K562 (cell line): Measurements from ENCODE around the gene VGLL2. TPM values are rescaled to one million over a fixed set of nuclear protein-coding genes. Genes with fewer than 3 reads are reported as not detected.

ENCODE experiments used
- ATAC-seq: fragments of 200-7000 bp; cut with Tn5 transposase; 3 replicates; pipeline ENCODE4 v1.9.1; 2020; ENCODE audit warnings: moderate library complexity
- BruUV-seq: library from RNA; stranded (reverse); fragments of 400-500 nt; replicated peaks from 2 replicates; lab custom pipeline; 2021; lab: Mats Ljungman, UMichigan
- CTCF ChIA-PET: fragments of 300-600 bp; formaldehyde crosslinking; extraction: SDS; loops from one replicate; lab custom pipeline; 2021; ENCODE audit warnings: low intra/inter-chr PET ratio; lab: Yijun Ruan, JAX
- POLR2A ChIA-PET: fragments of 300-600, 350-650 bp; sonication (Branson Sonifier 250); formaldehyde crosslinking; extraction: SDS; loops from one replicate; lab custom pipeline; 2021; ENCODE audit warnings: antibody characterized with exemption, inconsistent platforms; lab: Yijun Ruan, JAX
- DNase-seq, 4 experiments: peaks; one replicate each; pipeline versions ENCODE4 v3.0.0 to v3.0.0-alpha.2; 2011 to 2018; ENCODE audit warnings: low spot score in 3 of 4, mixed read lengths in 3 of 4; ENCODE audit errors: extremely low read depth in 1 of 4
- FAIRE-seq: peaks from 2 replicates; lab custom pipeline; 2011; peaks lifted over from hg19 to GRCh38; lab: Jason Lieb, UNC
- H2AFZ ChIP-seq: 2 replicates; pipeline ENCODE4 v1.6.0; 2011; ENCODE audit warnings: low read depth, low read length, control low read depth, inconsistent platforms
- H3K27ac ChIP-seq: fragments of 200-600 bp; 3 replicates; pipeline ENCODE4 v1.8.0; 2011; ENCODE audit warnings: low read depth, mild to moderate bottlenecking, control low read depth, inconsistent platforms, low read length, moderate library complexity, mixed read lengths; ENCODE audit errors: extremely low read depth
- H3K27me3 ChIP-seq, 2 experiments: fragments of 300-600 bp in 1 of 2; 2 replicates in 1 of 2; 3 replicates in 1 of 2; pipeline versions ENCODE4 v1.6.0 to v1.8.0; 2011; ENCODE audit warnings: inconsistent platforms in 2 of 2, low read length in 2 of 2, mild to moderate bottlenecking in 1 of 2, mixed read lengths in 1 of 2, moderate library complexity in 1 of 2; ENCODE audit not compliant: control insufficient read depth in 2 of 2, insufficient read depth in 2 of 2
- H3K36me3 ChIP-seq: fragments of 300-600 bp; 3 replicates; pipeline ENCODE4 v1.8.0; 2011; ENCODE audit warnings: mild to moderate bottlenecking, low read length, inconsistent platforms; ENCODE audit not compliant: control insufficient read depth, insufficient read depth
- H3K4me1 ChIP-seq, 2 experiments: fragments of 200-600 bp in 1 of 2; replicated peaks in 1 of 2; 2 replicates in 1 of 2; 3 replicates in 1 of 2; pipeline versions ENCODE4 v1.5.1 to v1.8.0; 2011; ENCODE audit warnings: inconsistent platforms in 2 of 2, low read length in 2 of 2, mild to moderate bottlenecking in 1 of 2, mixed read lengths in 1 of 2, moderate library complexity in 1 of 2; ENCODE audit not compliant: control insufficient read depth in 2 of 2, insufficient read depth in 2 of 2
- H3K4me2 ChIP-seq: 2 replicates; pipeline ENCODE4 v1.6.1; 2011; ENCODE audit warnings: low read length, control low read depth, inconsistent platforms, mixed read lengths; ENCODE audit not compliant: insufficient read depth
- H3K4me3 ChIP-seq: fragments of 200-600 bp; sonication (generic), shearing (Covaris generic); 2 replicates; pipeline ENCODE4 v1.5.1; 2016; ENCODE audit warnings: control low read depth, inconsistent platforms
- H3K79me2 ChIP-seq: fragments of 200-600 bp; 3 replicates; pipeline ENCODE4 v1.8.0; 2011; ENCODE audit warnings: low read length, inconsistent platforms; ENCODE audit not compliant: control insufficient read depth, insufficient read depth
- H3K9ac ChIP-seq, 2 experiments: 2 replicates each; pipeline versions ENCODE4 v1.6.0 to v1.6.1; 2011; ENCODE audit warnings: low read depth in 2 of 2, low read length in 2 of 2, control low read depth in 1 of 2, inconsistent platforms in 1 of 2, mild to moderate bottlenecking in 1 of 2, mixed read lengths in 1 of 2; ENCODE audit not compliant: insufficient read depth in 1 of 2
- H3K9me1 ChIP-seq: one replicate; pipeline ENCODE4 v1.6.0; 2011; ENCODE audit warnings: inconsistent platforms, mild to moderate bottlenecking, low read length, moderate library complexity; ENCODE audit not compliant: control insufficient read depth, insufficient read depth
- H3K9me3 ChIP-seq: replicated peaks from 2 replicates; pipeline ENCODE4 v1.5.1; 2011; ENCODE audit warnings: low read depth, low read length, inconsistent platforms; ENCODE audit not compliant: control insufficient read depth, insufficient read depth
- H4K20me1 ChIP-seq: replicated peaks from 2 replicates; pipeline ENCODE4 v1.6.1; 2011; ENCODE audit warnings: low read length, inconsistent platforms, mixed read lengths; ENCODE audit not compliant: control insufficient read depth, insufficient read depth
- CHD2 ChIP-seq: IDR thresholded peaks from 2 replicates; pipeline ENCODE4 v1.6.1; 2011; ENCODE audit warnings: low read depth, low read length
- ETS2 ChIP-seq: IDR thresholded peaks from 2 replicates; pipeline ENCODE4 v1.6.1; 2016; ENCODE audit warnings: borderline replicate concordance, missing genetic modification characterization, mild to moderate bottlenecking, moderate library complexity, missing compliant biosample characterization; ENCODE audit not compliant: poor library complexity, severe bottlenecking
- MTA1 ChIP-seq: fragments of 450-650 bp; IDR thresholded peaks from 2 replicates; pipeline ENCODE4 v1.6.1; 2017; ENCODE audit warnings: borderline replicate concordance
- THRAP3 ChIP-seq: fragments of 450-650 bp; IDR thresholded peaks from 2 replicates; pipeline ENCODE4 v1.6.1; 2016; ENCODE audit warnings: mild to moderate bottlenecking, inconsistent platforms, borderline replicate concordance
- ZBTB7A ChIP-seq: IDR thresholded peaks from 2 replicates; pipeline ENCODE4 v1.6.1; 2011; ENCODE audit warnings: low read depth, mild to moderate bottlenecking, low read length, moderate library complexity, borderline replicate concordance; ENCODE audit not compliant: control insufficient read depth
- ZNF668 ChIP-seq: fragments of 250-450 bp; sonication (Bioruptor Pico); IDR thresholded peaks from 2 replicates; pipeline ENCODE4 v1.8.0; 2022; ENCODE audit warnings: mild to moderate bottlenecking, inconsistent platforms
- WGBS: fragments of 100-300 bp; shearing (Covaris generic); methylation state at CpG from one replicate; pipeline ENCODE4 v1.1.6; 2016; ENCODE audit warnings: low coverage, mixed read lengths; ENCODE audit not compliant: insufficient coverage; ENCODE audit errors: missing lambda C conversion rate; 5-methylcytosine and 5-hydroxymethylcytosine counted together
- in situ Hi-C: fragments of 300-500 bp; cut with MboI; formaldehyde crosslinking; loops from 4 replicates; pipeline ENCODE4 v1.15.0; 2018; ENCODE audit warnings: inconsistent platforms, mixed read lengths
- intact Hi-C: fragments of 100-400 bp; cut with micrococcal nuclease; formaldehyde crosslinking; loops from 2 replicates; pipeline ENCODE4 v1.14.2; 2022
- polyA plus RNA-seq, 8 experiments: library from polyadenylated mRNA; depleted of rRNA in 4 of 8; stranded (reverse) in 5 of 8; unstranded in 3 of 8; fragments of >200 nt; fragmentation: Nextera tagmentation in 2 of 8; fragmentation: Illumina TruSeq in 1 of 8; extraction: Ambion mirVana in 2 of 8; extraction: Trizol in 1 of 8; gene quantifications; 2 replicates each; pipeline versions ENCODE4 v1.2.1 to v1.2.3, GENCODE V29; 2011 to 2014; ENCODE audit warnings: inconsistent platforms in 1 of 8, missing spikeins in 1 of 8
- total RNA-seq, 7 experiments: library from RNA; depleted of rRNA in 6 of 7; stranded (reverse); fragments of >200 nt in 6 of 7; fragmentation: Illumina TruSeq in 2 of 7; extraction: Trizol in 2 of 7; gene quantifications; 2 replicates each; pipeline versions ENCODE4 v1.2.1 to v1.2.3, GENCODE V29; 2011 to 2021; ENCODE audit warnings: low replicate concordance in 1 of 7
- TF ChIP-seq, protein P1 (sequence below): fragments of 250-450 bp; sonication (Bioruptor Pico); IDR thresholded peaks from 2 replicates; pipeline ENCODE4 v1.8.0; 2022; ENCODE audit warnings: moderate library complexity, mild to moderate bottlenecking, inconsistent platforms
- TF ChIP-seq, protein P2 (sequence below): sonication (generic); formaldehyde crosslinking; IDR thresholded peaks from 2 replicates; pipeline ENCODE4 v1.8.0; 2022; ENCODE audit warnings: missing genetic modification reagents, mild to moderate bottlenecking, moderate library complexity, borderline replicate concordance
- TF ChIP-seq, protein P3 (sequence below), 2 experiments: fragments of 450-650 bp; IDR thresholded peaks; 2 replicates each; pipeline ENCODE4 v1.6.1; 2016

Gene VGLL2
- total and polyA plus RNA-seq, 9 of the 15 experiments (the other 6 are each of a cell fraction or from before 2014, with no cell fraction given) = not detected

- TF ChIP-seq ZBTB7A (no peak), THRAP3 (no peak), CHD2 (no peak), ETS2 (tag) (no peak), MTA1 (no peak), ZNF668 (CRISPR knock-in tag) (no peak)
- TF ChIP-seq, protein P1, sequence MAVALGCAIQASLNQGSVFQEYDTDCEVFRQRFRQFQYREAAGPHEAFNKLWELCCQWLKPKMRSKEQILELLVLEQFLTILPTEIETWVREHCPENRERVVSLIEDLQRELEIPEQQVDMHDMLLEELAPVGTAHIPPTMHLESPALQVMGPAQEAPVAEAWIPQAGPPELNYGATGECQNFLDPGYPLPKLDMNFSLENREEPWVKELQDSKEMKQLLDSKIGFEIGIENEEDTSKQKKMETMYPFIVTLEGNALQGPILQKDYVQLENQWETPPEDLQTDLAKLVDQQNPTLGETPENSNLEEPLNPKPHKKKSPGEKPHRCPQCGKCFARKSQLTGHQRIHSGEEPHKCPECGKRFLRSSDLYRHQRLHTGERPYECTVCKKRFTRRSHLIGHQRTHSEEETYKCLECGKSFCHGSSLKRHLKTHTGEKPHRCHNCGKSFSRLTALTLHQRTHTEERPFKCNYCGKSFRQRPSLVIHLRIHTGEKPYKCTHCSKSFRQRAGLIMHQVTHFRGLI (CRISPR knock-in tag) = no peak
Measured at GRCh38 chr6:117227245-117227962, 38.0 kb upstream of the VGLL2 start (continued).

GRCh38 chr6:117228202-117228601 lies 37.2 kb upstream of the VGLL2 start:
- Histone ChIP-seq H4K20me1 (no peaks in the 10 kb centered on the region), H3K36me3 (no peaks in the 10 kb centered on the region), H3K9ac (no peak overlapping the region), H3K4me1 (no peaks in the 10 kb centered on the region), H3K27me3 (no peaks in the 10 kb centered on the region), H3K4me3 (no peak overlapping the region), H3K79me2 (no peaks in the 10 kb centered on the region), H3K9me3 (no peaks in the 10 kb centered on the region), H3K9me1 (no peaks in the 10 kb centered on the region), H3K27ac (no peak overlapping the region), H3K4me2 (no peak overlapping the region), H2AFZ (no peak overlapping the region)
- no peak for ATAC-seq
- FAIRE-seq = no peak
- ChIA-PET CTCF (no interaction called here), POLR2A (no interaction called here)
- WGBS = 0% methylated on average over 1 of the region's 1 CpG
- TF ChIP-seq, protein P2, sequence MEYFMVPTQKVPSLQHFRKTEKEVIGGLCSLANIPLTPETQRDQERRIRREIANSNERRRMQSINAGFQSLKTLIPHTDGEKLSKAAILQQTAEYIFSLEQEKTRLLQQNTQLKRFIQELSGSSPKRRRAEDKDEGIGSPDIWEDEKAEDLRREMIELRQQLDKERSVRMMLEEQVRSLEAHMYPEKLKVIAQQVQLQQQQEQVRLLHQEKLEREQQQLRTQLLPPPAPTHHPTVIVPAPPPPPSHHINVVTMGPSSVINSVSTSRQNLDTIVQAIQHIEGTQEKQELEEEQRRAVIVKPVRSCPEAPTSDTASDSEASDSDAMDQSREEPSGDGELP (CRISPR knock-in tag) = no peak
- TF ChIP-seq, protein P3, sequence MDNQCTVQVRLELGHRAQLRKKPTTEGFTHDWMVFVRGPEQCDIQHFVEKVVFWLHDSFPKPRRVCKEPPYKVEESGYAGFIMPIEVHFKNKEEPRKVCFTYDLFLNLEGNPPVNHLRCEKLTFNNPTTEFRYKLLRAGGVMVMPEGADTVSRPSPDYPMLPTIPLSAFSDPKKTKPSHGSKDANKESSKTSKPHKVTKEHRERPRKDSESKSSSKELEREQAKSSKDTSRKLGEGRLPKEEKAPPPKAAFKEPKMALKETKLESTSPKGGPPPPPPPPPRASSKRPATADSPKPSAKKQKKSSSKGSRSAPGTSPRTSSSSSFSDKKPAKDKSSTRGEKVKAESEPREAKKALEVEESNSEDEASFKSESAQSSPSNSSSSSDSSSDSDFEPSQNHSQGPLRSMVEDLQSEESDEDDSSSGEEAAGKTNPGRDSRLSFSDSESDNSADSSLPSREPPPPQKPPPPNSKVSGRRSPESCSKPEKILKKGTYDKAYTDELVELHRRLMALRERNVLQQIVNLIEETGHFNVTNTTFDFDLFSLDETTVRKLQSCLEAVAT (IDR thresholded peaks at IDR 0.05) = no peak
- intact Hi-C loops = no loop called here
- no TSS peak for BruUV-seq
- in situ Hi-C loops = no loop called here
- DNase-seq = no peak
